GM19455 (cell line): ENCODE measurements around the gene ZNF792.
"Not testable (repeated sequence)": the region's sequence is repeated elsewhere in the genome, so short reads cannot be mapped to it uniquely, and the experiment has no call there.

Source experiments
- ATAC-seq: cut with Tn5 transposase; IDR thresholded peaks from one replicate; pipeline ENCODE4 v1.9.1; 2021; ENCODE audit not compliant: unreplicated experiment

ZNF792 gene

GRCh38 chr19:34926361-34926684 is 37.7 kb downstream of the ZNF792 start:
- no peak for ATAC-seq

GRCh38 chr19:34925278-34925855 is 38.7 kb downstream of the ZNF792 start:
- ATAC-seq = no peak

- not testable (repeated sequence) for ATAC-seq
Observed at GRCh38 chr19:34920090-34920786, 43.8 kb downstream of the ZNF792 start.

DNA sequence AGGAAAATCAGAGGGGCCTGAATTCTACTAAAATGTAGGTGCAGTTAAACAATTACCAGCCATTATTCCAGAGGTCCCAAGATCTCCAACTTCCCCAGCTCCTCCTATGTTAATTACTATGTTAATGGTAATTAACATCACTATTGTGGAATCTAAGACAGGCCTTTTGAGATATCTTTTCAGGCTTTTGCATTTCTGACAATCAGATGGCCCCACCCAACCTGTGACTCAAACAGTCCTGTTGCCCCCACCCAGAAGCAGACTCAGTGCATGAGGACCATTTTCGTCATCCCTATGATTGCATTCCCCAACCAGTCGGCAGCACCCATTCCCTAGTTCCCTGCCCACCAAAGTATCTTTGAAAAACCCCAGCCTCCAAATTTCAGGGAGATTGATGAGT is 45.8 kb downstream of the ZNF792 start:
- no peak for ATAC-seq

- ATAC-seq = not testable (repeated sequence)
Observed at GRCh38 chr19:34917144-34917543, 46.9 kb downstream of the ZNF792 start.

DNA sequence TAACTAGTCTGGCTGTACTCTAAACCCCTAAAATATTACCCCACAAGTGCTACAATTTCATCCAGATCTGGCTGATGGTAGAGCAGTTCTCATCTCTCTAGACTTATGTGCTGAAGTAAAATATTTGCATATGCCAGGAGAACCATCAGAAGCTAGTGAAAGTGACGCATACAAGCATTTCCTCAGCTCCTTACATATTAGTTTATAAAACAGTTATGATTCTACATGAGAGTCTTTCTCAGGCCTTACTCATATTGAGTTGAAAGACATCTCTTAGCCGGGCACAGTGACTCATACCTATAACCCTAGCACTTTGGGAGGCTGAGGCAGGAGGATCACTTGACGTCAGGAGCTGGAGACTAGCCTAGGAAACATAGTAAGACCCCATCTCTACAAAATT is 53.3 kb downstream of the ZNF792 start:
- no peak for ATAC-seq
